Epithelial cell of proximal tubule (primary cell): ENCODE results near the gene S100P. TPM values are rescaled to one million over a fixed set of nuclear protein-coding genes. Genes with fewer than 3 reads are reported as not detected.
"Not testable (repeated sequence)": the region's sequence is repeated elsewhere in the genome, so short reads cannot be mapped to it uniquely, and the experiment has no call there.

ENCODE experiments used
- DNase-seq: peaks from one replicate; pipeline ENCODE4 v3.0.0-alpha.2; 2011; ENCODE audit warnings: low read depth
- H3K4me3 ChIP-seq: 2 replicates; pipeline ENCODE4 v1.5.1; 2011; ENCODE audit warnings: low read depth, mild to moderate bottlenecking, low read length
- total RNA-seq: library from RNA; depleted of rRNA; stranded (reverse); fragments of >200 nt; gene quantifications from 2 replicates; pipeline ENCODE4 v1.2.3, GENCODE V29; 2015
- TF ChIP-seq, protein P1 (sequence below): conservative IDR thresholded peaks from 2 replicates; pipeline ENCODE4 v1.5.1; 2012; ENCODE audit warnings: low read depth, mild to moderate bottlenecking, low read length

S100P gene
- 0.14 and 92.5 TPM in 2 replicates for total RNA-seq

DNA sequence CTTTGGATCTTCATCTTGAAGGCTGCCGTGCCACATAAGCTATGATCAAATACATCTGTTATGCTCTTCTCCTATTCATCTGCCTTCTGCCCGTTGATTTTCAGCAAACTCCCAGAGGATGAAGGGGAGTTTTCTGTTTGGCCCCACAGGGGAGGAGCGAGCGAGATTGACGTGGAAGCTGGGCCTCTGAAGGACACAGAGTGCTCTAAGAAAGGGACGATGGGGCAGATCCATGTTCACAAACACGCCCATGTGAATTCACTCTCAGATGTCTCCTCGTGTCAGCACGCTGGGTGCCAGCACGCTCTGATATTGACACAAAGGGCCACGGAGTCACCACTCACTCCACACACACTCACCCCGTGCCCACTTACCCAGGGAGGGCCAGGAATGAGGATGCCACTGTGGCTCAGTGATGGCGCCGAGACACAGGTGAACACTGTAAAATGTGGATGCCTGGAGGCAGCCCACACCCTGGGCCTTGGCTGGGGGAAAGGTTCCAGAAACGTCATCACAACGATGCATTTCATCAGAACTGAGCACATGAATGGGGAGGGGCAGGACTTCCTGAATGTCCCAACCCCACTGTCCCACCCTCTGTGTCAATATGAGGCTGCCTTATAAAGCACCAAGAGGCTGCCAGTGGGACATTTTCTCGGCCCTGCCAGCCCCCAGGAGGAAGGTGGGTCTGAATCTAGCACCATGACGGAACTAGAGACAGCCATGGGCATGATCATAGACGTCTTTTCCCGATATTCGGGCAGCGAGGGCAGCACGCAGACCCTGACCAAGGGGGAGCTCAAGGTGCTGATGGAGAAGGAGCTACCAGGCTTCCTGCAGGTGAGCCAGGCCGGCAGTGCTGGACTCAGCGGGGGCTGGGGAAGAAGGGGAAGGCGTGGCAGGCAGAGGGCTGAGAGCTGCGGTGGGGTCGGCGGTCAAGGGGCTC lies at the start of gene S100P:
S100P (plus strand) TSS at position 648 of the 946 bp plus-strand sequence; CDS start at position 703, 55 bp downstream.
- no peak within 1 kb of the TSS for H3K4me3 ChIP-seq
- TF ChIP-seq, protein P1, sequence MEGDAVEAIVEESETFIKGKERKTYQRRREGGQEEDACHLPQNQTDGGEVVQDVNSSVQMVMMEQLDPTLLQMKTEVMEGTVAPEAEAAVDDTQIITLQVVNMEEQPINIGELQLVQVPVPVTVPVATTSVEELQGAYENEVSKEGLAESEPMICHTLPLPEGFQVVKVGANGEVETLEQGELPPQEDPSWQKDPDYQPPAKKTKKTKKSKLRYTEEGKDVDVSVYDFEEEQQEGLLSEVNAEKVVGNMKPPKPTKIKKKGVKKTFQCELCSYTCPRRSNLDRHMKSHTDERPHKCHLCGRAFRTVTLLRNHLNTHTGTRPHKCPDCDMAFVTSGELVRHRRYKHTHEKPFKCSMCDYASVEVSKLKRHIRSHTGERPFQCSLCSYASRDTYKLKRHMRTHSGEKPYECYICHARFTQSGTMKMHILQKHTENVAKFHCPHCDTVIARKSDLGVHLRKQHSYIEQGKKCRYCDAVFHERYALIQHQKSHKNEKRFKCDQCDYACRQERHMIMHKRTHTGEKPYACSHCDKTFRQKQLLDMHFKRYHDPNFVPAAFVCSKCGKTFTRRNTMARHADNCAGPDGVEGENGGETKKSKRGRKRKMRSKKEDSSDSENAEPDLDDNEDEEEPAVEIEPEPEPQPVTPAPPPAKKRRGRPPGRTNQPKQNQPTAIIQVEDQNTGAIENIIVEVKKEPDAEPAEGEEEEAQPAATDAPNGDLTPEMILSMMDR = no peak
- no peak for DNase-seq

DNA sequence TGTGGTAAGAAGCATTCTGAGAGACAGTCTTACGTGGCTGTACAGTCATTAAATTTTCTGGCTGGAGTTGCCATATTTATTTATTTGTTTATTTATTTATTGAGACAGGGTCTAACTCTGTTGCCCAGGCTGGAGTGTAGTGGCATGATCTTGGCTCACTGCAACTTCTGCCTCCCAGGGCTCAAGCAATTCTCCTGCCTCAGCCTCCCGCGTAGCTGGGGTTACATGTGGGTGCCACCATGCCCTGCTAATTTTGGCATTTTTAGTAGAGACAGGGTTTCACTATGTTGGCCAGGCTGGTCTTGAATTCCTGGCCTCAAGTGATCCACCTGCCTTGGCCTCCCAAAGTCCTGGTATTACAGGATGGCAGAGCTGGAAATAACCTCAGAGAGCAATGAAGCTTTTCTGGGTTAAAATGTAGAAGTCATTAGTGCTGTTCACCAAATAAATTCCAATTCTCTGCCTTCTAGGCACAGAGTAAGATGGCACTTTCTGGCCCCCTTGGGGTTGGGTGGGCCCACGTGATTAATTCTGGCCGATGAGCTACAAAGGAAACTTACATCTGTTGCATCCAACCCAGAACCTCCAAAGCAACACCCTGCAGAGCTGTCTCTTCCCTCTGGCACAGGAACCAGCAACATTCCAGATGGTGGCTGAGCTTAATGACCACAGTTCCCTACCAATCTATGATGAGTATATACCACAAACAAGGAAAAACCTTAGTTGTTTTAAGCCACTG lies 48.7 kb upstream of the S100P start:
- H3K4me3 ChIP-seq = no peak overlapping the region
- TF ChIP-seq, protein P1 = no peak
- no peak for DNase-seq

DNA sequence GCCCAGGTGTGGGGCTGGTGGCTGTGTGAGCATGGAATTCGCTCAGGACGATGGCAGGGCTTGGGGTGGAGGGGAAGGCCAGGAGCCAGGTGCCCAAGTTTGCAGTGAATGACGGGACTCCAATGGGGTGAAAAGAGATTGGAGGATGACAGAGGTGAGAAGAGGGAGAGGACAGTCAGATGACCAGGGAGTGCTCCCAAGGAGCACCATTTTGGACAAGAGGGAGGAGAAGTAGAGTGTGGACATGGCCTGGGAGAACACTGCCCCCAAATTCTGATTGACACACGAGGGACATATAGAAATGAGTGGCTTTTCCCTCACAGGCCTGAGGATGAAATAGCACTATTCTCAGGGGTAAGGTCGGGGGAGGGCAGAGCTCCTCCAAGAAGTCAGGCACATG lies 46.5 kb upstream of the S100P start:
- no peak overlapping the region for H3K4me3 ChIP-seq
- TF ChIP-seq, protein P1 = no peak
- no peak for DNase-seq

DNA sequence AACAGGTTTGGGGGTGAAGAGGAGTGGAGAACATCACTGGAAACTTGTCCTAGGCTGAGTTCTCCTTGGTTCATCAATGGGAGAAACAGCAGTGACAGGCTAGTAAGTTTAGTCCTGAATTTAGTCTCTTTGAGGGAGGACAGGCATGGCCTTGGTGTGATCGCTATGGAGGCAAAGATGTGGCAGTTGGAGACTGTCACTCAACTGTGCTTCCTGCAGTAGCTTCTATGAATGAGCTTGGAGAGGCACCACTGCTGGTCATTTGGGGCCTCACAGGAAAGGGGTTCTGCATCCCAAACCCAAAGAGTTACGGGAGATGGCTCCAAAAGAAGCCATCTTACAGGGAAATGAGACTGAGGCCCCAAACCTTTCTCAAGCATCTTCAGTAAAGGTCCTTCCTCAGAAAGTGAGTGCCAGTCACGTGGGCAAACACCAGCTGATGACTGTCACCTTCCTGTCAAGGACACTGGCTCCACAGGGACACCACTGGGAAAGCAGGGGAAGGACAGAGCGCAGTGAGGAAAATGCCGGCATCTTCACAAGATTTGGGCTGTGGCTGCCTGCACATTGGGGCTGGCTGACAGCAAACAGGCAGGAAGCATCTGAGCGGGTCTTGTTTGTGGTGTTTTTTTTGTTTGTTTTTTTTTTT lies 46.0 kb upstream of the S100P start:
- TF ChIP-seq, protein P1 = no peak
- DNase-seq = no peak
- H3K4me3 ChIP-seq = no peak overlapping the region

DNA sequence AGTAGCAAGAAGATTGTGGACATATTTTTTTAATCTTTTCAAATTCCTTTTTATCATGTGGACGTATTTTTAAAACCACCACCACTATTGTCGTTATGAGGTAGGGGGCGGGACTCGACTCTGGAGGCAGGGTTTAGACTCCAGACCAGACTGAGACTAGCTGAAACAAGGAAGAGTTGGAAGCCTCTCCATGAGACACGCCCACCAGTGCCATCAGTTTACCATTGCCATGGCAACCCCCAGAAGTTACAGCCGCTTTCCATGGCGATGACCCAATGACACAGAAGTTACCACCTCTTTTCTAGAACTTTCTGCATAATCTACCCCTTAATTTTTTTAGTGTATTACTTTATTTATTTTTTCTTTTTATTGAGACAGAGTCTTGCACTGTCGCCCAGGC lies 44.5 kb upstream of the S100P start:
- H3K4me3 ChIP-seq = no peak overlapping the region
- no peak for DNase-seq
- TF ChIP-seq, protein P1 = no peak

DNA sequence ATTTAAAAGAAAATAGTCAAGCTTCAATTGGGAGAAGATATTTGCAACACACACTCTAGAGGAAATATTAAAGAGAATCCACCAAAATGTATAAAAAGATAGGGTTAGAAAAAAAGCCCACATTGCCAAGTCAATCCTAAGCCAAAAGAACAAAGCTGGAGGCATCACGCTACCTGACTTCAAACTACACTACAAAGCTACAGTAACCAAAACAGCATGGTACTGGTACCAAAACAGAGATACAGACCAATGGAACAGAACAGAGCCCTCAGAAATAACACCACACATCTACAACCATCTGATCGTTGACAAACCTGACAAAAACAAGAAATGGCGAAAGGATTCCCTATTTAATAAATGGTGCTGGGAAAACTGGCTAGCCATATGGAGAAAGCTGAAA lies 39.5 kb upstream of the S100P start:
- not testable (repeated sequence) for DNase-seq, H3K4me3 ChIP-seq

DNA sequence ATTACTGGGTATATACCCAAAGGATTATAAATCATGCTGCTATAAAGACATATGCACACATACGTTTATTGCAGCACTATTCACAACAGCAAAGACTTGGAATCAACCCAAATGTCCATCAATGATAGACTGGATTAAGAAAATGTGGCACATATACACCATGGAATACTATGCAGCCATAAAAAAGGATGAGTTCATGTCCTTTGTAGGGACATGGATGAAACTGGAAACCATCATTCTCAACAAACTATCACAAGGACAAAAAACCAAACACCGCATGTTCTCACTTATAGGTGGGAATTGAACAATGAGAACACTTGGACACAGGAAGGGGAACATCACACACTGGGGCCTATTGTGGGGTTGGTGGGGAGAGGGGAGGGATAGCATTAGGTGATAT lies 38.4 kb upstream of the S100P start:
- not testable (repeated sequence) for DNase-seq, H3K4me3 ChIP-seq
